AG10803 (cell line): ENCODE measurements around the gene SLC12A4.
"Not testable (repeated sequence)": the region's sequence is repeated elsewhere in the genome, so short reads cannot be mapped to it uniquely, and the experiment has no call there.

ENCODE experiments used
- DNase-seq: peaks from one replicate; pipeline ENCODE4 v3.0.0; 2010; ENCODE audit warnings: low read depth
- H3K4me3 ChIP-seq: 2 replicates; pipeline ENCODE4 v1.5.1; 2011; ENCODE audit warnings: mild to moderate bottlenecking, low read length, control low read depth
- TF ChIP-seq, protein P1 (sequence below): conservative IDR thresholded peaks from 2 replicates; pipeline ENCODE4 v1.5.1; 2011; ENCODE audit warnings: mild to moderate bottlenecking, low read length, control low read depth, inconsistent platforms

The SLC12A4 gene

DNA sequence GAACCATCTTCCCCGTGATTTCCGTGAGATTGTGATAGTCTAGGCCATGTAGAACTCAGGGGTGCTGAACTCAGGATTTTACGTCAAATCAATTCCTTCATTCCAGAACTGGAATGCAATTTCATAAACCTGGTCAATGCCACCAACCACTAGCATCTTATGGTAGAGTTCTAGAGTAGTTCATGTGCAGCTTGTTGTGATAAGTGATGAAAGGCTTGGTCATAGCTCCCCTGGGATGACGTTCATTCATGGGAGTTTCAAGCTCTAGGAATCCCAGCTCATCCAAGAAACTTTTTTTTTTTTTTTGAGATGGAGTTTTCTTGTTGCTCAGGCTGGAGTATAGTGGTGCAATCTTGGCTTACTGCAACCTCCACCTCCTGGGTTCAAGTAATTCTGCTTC, 34.6 kb upstream of the SLC12A4 start:
- TF ChIP-seq, protein P1, sequence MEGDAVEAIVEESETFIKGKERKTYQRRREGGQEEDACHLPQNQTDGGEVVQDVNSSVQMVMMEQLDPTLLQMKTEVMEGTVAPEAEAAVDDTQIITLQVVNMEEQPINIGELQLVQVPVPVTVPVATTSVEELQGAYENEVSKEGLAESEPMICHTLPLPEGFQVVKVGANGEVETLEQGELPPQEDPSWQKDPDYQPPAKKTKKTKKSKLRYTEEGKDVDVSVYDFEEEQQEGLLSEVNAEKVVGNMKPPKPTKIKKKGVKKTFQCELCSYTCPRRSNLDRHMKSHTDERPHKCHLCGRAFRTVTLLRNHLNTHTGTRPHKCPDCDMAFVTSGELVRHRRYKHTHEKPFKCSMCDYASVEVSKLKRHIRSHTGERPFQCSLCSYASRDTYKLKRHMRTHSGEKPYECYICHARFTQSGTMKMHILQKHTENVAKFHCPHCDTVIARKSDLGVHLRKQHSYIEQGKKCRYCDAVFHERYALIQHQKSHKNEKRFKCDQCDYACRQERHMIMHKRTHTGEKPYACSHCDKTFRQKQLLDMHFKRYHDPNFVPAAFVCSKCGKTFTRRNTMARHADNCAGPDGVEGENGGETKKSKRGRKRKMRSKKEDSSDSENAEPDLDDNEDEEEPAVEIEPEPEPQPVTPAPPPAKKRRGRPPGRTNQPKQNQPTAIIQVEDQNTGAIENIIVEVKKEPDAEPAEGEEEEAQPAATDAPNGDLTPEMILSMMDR: no peak
- peak; percentile 31 for DNase-seq
- no peak overlapping the region for H3K4me3 ChIP-seq

GRCh38 chr16:68000450-68000849, 32.0 kb upstream of the SLC12A4 start:
- no peak overlapping the region for H3K4me3 ChIP-seq
- TF ChIP-seq, protein P1: no peak
- no peak for DNase-seq

GRCh38 chr16:67999985-68000384, 31.5 kb upstream of the SLC12A4 start:
- DNase-seq: no peak
- no peak overlapping the region for H3K4me3 ChIP-seq
- TF ChIP-seq, protein P1: no peak

DNA sequence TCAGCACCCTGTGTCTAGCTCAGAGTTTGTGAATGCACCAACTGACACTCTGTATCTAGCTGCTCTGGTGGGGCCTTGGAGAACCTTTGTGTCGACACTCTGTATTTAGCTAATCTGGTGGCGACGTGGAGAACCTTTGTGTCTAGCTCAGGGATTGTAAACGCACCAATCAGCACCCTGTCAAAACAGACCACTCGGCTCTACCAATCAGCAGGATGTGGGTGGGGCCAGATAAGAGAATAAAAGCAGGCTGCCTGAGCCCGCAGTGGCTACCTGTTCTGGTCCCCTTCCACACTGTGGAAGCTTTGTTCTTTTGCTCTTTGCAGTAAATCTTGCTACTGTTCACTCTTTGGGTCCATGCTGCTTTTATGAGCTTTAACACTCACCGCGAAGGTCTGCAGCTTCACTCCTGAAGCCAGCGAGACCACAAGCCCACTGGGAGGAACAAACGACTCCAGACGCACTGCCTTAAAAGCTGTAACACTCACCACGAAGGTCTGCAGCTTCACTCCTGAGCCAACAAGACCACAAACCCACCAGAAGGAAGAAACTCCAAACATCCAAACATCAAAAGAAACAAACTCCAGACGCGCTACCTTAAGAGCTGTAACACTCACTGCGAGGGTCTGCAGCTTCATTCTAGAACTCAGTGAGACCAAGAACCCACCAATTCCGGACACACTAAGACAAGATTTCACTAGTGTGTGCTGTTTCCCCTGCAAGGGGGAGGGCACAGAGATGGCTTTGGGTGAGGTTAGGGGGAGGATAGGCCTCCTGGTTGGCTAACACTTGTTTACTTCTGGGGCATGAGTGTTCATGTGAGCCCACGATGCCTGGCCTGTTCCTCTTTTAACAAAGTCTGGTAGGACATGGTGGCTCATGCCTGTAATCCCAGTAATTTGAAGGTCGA, 30.6 kb upstream of the SLC12A4 start, which contains the start of gene DPEP2:
Gene DPEP2 (minus strand): TSS at position 706 of the 910 bp plus-strand sequence. CDS start 6,272 bp downstream, outside the sequence.
- not testable (repeated sequence) for DNase-seq, H3K4me3 ChIP-seq

- H3K4me3 ChIP-seq, DNase-seq: not testable (repeated sequence)
These were observed 29.9 kb upstream of the SLC12A4 start for GRCh38 chr16:67998231-67998778.

DNA sequence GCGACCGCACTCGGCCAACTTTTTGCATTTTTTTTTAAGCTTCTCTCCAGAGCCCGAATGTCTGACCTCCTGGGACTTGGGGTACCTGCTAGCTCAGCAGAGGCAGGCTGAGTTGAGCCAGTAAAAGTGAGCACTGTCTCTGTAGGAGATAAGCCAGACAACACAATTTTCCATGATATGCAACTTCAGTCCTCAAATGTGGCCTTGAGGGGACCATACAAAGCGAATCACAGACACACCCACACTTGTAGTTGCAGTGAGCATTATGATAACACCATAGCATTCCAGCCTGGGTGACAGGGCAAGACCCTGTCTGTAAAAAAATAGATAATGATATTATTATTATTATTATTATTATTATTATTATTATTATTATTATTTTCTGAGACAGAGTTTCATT, 28.2 kb upstream of the SLC12A4 start:
- no peak for DNase-seq
- TF ChIP-seq, protein P1: no peak
- no peak overlapping the region for H3K4me3 ChIP-seq

DNA sequence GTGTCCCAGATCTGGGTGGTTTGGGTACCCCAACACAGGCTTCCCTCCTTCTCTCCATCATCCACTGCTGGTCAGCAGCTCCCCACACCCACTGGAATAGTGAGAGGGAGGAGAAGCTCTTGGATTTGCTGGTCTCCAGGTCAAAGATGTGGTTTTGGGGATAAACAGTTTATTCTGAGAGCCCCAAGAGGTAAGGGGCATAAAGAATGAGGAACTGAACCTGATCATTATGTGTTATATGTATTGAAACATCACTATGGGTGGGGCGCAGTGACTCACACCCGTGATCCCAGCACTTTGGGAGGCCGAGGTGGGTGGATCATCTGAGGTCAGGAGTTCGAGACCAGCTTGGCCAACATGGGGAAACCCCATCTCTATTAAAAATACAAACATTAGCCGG, 27.0 kb upstream of the SLC12A4 start:
- H3K4me3 ChIP-seq: no peak overlapping the region
- TF ChIP-seq, protein P1: no peak
- DNase-seq: no peak

GRCh38 chr16:67994040-67994408, 25.6 kb upstream of the SLC12A4 start:
- not testable (repeated sequence) for H3K4me3 ChIP-seq, DNase-seq
